HPDE6-E6E7 (cell line): ENCODE measurements around the gene TPST1.
"Not testable (repeated sequence)": the region's sequence is repeated elsewhere in the genome, so short reads cannot be mapped to it uniquely, and the experiment has no call there.

Experiments
- DNase-seq: peaks from one replicate; pipeline ENCODE4 v3.0.0; 2011; ENCODE audit warnings: missing footprints; ENCODE audit errors: extremely low spot score

The TPST1 gene

DNA sequence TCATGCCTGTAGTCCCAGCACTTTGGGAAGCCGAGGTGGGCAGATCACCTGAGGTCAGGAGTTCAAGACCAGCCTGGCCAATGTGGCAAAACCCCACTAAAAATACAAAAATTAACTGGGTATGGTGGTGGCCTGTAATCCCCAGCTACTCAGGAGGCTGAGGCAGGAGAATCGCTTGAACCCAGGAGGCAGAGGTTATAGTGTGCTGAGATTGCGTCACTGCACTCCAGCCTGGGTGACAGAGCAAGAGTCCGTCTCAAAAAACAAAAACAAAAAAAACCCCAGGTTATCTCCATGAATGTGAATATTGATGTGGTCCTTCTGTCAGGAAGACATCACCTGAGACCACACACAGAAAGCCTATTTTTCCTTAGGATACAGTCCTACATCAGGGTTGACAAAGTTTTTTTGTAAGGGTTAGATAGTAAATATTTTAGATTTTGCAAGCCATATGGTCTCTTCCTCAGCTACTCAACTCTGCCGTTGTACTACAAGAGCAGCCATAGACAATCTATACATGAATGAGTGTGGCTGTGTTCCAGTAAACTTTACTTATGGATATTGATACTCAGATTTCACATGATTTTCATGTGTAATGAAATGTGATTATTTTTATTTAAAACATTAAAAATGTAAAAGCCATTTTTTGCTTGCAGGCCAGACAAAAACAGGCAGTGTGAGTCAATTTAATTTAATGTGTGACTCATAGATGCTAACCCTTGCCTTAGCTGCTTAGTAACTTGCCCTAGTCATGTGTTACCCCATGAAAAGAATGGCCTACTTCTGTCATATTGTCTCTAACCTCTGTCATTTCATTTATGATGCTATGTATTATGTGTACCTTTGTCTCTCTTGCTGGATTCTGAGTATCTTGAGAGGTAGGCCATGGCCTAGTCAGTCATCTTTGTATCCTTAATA lies 78.1 kb downstream of the TPST1 start:
- peak; percentile 70 for DNase-seq

DNA sequence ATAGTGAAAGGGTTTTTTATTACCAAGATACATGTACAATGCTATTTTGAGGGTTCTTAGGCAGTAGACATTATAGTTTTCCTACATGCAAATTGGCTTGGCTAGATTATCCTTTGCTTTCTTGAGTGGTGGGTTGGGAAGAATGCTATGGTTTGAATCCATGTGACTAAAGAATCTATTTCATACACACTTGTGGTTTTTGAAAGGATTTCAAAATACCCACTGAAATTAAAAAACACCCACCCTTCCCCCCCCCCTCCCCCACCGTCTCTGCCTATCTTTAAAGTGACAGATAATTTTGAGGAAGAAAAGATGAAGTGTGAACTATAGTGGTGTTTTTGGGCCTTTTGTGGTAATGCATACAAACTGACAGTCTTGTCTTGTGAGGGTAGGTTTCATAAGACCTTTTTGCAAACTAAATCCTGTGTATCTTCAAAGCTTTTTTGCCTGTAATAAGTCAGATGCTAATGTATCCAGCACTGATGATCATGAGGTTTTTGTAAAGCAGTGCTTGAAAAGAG lies 90.9 kb downstream of the TPST1 start:
- no peak for DNase-seq

DNA sequence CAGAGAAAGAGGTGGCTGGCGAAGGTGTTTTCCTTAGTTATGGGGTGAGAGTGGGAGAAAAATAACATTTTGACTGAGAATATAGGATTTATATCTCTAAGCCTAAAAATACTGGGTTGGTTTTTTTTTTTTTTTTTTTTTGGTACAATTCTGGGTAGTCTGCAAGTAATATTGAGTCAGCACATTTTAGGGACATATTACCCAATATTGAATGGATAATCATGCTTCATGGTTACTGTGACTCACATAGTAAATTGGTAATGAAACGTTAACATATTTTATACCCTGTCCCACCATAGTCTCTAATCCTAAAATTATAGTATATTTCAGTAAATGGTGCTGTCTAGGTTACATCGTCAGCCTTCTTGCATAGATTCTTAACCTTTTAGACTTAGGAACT lies 91.4 kb downstream of the TPST1 start:
- no peak for DNase-seq

DNA sequence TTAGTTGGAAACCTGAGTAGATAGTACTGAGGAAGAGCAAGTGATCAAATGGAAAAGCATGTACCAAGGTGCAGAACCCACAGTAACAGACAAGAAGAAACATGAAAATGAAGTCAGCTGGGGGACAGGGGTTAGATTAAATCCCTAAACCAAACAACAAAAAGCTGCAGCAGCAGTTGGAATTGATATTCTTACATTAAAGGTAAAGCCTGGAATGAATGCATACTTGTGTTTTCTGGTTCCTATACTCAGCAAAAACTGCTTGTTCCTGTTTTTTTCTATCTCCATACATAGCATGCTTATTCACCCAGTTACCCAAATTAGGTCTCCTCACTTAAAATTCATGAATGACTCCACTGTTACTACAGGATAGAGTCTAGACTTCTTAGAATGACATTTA lies 92.4 kb downstream of the TPST1 start:
- DNase-seq: no peak

DNA sequence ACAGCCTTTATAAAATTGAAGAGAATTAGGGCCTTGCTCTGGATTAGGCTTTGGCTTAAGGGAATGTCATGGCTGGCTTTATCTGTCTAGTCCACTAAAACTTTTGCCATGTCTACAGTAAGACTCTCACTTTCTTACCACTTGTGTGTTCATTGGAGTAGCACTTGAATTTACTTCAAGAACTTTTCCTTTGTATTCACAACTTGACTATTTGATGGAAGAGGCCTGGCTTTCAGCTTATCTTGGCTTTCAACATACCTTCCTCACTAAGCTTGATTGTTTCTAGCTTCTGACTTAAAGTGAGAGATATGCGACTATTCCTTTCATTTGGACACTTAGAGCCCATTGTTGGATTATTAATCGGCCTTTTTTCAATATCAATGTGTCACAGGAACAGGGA lies 96.1 kb downstream of the TPST1 start:
- no peak for DNase-seq

DNA sequence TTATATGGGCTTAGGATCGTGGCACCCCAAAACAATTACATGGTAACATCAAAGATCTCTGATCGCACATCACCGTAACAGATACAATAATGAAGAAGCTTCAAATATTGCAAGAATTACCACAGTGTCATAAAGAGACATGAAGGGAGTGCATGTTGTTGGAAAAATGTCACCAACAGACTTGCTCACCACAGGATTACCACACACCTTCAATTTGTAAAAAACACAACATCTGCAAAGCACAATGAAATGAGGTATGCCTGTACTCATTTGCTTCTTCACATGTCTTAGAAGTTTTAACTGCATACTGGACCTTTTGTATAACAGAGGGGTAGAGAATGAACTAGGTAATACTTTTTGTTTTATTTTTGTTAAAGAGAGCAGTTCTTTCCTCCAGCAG lies 96.6 kb downstream of the TPST1 start:
- no peak for DNase-seq

DNA sequence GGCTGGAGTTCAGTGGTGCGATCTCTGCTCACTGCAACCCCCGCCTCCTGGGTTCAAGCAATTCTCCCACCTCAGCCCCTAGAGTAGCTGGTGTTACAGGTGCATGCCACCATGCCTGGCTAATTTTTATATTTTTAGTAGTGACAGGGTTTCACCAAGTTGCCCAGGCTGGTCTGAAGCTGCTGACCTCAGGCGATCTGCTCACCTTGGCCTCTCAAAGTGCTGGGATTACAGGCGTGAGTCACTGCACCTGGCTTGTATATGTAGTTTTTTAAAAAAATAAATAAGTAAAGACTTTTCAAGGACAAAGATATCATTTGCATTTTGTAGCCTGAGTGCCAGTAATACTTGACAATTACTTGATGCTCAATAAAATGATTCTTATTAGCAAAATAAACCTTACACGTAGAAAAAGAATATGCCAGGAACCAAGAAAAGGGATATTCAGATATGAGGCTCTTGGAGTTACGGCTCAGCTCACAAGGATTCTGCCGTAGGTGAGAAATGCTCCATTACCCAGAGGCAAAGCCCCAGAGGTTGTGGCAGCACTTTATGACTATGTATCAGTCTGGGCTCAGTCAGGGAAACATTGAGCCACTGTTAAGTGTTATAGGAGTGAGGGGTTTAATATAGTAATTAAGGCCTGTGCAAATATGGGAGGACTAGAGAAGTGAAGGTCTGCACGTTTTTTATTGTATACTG lies 98.5 kb downstream of the TPST1 start:
- DNase-seq: no peak

DNA sequence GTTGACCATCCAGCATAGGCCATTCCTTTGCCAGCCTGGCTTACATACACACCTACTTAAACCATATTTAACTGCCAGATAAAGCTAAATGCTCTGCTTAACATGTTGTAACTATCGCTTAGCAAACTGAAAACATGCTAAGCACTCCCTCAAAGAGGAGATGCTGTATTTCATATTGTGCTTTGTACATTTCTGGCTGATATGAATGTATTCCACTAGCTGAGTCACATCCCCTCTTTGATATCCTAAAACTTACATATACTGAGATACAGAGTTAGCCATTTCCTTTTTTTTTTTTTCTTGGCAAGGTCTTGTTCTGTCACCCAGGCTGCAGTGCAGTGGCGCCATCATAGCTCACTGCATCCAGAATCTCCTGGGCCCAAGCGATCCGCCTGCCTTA lies 99.4 kb downstream of the TPST1 start:
- DNase-seq: no peak

DNA sequence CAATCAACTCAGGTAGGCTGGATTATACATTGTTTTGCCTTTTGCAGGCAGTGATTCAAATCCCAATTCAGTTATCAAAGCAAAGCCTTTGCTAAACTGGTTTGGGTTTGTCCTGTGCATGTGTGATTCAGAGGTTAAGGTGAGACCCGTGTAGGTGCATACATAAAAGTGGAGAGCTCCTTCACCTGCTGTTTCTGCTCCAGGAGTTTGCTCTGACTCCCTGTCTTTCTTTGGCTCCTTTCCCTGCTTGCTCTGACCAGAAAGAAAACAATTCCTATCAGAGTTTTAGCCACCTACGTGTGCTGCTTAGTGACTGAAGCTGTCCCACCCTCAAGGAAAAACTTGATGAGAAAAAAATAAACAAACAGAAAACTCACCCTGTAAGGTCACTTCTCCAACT lies 101.1 kb downstream of the TPST1 start:
- DNase-seq: peak; percentile 55

DNA sequence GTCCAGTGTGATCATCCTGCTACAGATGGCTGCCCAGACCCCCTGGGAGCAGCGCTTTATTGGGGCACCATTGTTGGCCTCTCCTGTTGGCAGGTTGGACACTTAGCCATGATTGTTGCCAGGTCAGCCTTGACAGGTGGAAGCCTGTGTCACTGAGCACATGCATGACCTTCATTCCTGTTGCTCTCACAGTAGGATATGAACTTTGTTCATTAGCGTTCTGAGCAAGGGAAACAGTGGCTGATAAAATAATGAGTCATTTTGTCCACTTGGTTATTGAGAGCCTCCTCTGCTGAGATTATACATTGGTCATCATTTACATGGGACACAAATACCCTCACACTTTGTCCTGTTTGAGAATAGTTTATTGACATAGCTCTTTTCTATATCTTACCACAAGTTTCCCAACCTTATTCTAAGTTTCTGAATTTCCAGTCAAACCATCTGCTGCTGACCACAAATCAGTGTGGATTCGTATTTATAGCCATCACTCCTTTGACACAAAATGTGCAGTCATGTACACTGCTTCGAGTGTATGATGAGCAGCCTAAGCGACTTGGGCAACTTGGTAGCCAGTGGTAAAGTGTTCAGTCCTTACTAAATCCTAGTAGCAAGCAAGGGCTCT lies 102.6 kb downstream of the TPST1 start:
- no peak for DNase-seq

DNA sequence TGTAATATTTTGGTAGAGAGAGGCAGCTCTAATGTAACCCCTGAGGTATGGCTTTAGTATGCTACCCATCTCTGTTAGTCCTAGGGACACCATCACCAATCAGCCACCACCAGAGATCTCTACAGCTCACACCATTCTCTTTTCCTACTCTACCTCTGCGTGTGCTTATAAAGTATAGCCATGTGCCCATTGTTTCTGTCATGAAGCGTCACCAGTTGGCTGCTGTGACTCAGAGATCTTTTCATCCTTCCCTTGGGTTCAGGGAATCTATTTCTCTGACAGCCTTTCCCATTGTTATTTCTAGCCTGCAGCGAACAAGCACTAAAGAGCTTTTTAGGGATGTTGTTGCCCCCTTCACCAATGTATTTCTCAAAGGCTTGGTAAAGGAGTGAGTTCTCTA lies 103.3 kb downstream of the TPST1 start:
- no peak for DNase-seq

DNA sequence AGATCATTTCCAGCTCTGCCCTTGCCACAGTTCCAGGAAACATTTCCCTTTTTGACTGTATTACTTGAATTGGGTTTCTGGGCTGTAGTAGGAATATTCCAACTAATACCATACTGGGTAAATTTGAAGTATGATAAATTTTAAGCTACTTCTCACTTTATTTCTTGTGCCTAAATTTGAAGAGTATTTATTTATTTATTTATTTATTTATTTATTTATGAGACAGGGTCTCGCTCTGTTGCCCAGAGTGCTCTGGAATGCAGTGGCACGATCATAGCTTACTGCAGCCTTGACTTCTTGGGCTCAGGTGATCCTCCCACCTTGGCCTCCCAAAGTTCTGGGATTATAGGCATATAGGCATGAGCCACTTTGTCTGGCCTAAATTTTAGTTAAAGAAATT lies 105.5 kb downstream of the TPST1 start:
- DNase-seq: no peak

DNA sequence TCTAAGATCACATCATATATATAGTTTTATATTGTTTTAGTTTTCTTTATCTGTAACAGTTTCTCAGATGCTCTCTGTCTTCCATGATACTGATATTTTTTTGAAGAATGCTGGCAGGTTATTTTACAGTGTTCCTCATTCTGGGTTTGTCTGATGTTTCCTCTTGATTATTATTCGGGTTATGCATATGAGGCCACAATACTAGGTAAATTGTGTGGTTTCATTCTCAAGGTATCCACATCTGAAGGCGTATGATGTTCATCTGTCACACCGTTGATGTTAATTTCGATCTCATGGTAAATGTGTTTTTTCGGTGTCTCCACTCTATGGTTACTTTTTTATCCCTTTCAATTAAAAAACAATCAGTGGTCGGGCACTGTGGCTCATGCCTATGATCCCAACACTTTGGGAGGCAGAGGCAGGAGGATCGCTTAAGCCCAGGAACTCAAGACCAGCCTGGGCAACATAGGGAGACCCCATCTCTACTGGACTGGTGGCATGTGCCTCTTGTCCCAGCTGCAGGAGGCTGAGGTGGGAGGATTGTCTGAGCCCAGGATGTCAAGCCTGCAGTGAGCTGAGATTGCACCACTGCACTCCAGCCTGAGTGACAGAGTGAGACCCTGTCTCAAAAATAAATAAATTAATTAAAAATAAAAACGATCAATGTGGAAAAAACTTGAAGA lies 108.9 kb downstream of the TPST1 start:
- no peak for DNase-seq

DNA sequence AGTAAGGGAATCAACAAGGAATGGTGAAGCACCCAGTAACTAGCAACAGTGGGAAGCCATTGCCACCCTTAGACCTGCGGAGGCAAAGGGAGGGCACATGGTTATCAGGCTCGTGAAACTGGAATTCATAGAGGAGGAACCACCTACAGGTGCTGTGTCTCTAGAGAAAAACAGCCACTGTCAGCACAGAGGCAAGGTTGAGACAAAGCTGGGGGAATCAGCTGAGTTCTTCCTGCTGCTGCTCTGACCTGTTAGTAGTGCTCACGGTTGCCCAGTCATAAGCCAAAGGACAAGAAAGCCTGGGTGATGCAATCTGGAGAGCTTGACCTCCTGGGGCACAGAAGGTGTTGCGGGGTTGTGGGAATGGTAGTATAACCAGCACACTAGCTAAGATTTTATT lies 110.1 kb downstream of the TPST1 start:
- no peak for DNase-seq

DNA sequence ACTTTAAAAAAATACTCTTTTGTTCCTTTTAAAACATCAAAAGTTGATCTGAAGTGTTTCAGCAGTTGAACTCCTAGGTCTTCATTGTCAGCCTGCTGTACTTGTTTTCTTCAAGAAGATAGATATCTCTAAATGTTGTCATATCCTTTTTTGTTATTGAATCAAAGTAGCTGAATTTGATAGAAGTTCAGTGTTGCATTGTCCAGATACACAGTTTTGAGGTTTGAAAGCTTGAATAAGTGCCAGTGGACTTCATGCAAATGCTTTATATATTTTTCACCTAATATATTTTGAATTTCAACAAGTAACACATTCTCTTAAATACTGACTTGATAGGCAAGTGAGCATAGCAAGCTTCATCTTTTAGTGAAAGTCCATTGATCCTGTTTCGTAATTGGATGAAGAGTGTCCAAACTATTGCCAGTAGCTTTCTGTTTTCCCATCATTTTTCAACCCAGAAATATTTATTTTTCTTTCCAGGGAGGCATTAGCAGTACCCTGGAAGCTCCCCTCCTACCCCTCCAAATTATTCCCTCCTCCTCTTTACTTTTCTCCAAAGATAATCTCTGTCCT lies 114.4 kb downstream of the TPST1 start:
- DNase-seq: no peak

DNA sequence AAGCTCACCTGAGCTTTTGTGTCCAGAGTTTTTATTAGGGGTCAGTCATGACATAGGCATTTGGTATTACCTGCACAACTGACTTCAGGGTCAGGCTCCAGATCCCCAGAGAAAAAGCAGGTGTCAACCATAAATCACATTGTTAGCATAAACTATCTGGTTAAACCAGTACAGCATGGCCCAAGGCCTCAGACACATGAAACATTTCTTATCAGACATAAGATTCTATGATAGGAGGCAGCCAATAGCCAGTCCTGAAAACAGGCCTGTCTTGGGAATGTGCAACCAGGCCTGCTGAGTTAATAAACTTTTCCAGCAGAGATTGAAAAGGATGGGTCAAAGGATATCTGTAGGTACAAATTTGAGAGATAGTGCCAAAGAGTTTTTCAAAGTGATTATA lies 116.1 kb downstream of the TPST1 start:
- DNase-seq: no peak

DNA sequence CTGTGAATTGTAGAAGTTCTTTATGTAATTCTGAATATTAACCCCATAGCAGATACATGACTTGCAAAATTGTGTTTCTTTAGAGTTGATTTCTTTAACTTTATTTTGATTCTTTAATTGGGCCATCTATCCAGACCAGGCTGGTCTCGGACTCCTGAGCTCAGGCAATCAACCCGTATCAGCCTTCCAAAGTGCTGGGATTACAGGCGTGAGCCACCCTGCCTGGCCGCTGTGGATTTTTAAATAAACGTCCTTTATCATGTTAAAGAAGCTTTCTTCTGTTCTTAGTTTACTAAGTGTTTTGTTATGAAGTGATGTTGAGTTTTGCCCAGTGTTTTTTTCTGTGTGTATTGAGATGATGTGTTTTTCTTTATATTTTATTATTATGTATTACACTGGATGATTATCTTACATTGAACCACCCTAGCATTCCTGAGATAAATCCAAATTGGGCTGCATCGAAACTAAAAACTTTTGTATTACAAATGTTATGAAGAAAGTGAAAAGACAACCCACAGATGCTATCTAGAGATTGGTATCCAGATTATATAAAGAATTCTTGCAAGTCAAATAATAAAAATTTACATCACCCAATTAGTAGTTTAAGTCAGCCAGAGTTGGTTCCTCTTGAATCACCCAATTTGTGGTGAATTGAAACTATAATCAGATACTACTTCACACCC lies 118.1 kb downstream of the TPST1 start:
- no peak for DNase-seq

DNA sequence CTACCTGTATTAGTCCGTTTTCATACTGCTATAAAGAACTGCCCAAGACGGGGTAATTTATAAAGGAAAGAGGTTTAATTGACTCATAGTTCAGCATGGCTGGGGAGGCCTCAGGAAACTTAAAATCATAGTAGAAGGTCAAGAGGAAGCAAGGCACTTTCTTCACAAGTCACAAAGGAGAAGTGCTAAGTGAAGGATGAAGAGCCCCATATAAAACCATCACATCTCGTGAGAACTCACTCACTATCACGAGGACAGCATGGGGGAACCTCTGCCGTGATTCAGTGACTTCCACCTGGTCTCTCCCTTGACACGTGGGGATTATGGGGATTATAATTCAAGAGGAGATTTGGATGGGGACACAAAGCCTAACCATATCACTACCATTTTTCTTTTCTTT lies 119.9 kb downstream of the TPST1 start:
- DNase-seq: not testable (repeated sequence)

DNA sequence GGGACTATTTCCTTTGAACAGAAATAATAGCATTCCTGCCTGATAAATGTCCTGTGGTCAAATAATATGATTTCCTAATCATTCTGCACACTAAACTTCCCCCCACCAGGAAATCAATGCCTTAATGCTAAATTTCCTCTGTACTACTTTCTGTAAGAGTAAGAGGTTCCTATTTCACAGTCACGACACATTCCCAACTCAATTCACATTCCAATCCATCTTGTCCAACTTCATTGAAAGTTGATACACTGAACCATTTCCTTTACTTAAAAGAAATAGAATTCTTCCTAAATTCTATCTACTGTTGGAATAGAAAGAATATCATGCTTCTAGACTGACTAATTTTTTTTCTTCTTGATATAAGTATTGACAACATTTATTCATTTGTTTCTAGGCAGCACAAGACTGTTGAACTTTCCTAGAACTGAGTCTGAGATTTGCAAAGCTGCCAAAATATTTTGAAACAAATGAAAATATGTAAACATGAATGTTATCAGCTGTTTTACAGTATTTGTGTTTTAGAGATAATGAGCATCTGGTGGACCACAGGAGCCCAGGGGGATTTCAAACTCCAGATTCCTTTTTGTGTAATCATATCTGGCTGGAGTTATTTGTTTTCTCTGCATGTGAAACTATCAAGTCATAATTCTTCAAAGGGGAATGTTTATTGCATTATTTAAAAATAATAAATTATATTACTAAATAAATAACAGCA lies 121.5 kb downstream of the TPST1 start:
- DNase-seq: no peak

DNA sequence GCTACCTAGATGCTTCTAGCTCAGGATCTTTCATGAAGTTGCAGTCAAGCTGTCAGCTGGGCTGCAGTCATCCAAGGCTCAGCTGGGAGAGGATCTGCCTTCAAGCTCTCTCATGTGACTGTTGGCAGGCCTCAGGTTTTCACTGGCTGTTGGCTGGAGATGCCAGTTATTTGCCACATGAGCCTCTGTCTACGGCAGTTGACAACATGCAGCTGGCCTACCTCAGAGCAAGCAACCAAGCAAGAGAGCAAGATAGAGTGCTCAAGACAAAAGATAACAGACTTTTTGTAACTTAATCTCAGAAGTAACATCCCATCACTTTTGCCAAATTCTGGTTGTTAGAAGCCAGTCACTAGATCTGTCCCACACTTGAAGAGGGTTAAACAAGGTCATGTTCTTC lies 125.8 kb downstream of the TPST1 start:
- DNase-seq: no peak
